GM12874 (cell line): Measurements from ENCODE around the gene ITGB1.

Source experiments
- CTCF ChIP-seq: IDR thresholded peaks from 2 replicates; pipeline ENCODE4 v1.5.1; 2011; ENCODE audit warnings: low read depth, mild to moderate bottlenecking, control low read depth, low read length, moderate library complexity; ENCODE audit not compliant: insufficient read depth

The ITGB1 gene

GRCh38 chr10:32982293-32982709, 24.3 kb upstream of the ITGB1 start:
- TF ChIP-seq CTCF = no peak

- no peak for TF ChIP-seq CTCF
Measured at GRCh38 chr10:32981760-32982159, 23.7 kb upstream of the ITGB1 start.

- no peak for TF ChIP-seq CTCF
Measured at GRCh38 chr10:32980558-32981468, 22.8 kb upstream of the ITGB1 start.

GRCh38 chr10:32980242-32980557, 22.2 kb upstream of the ITGB1 start:
- no peak for TF ChIP-seq CTCF

- no peak for TF ChIP-seq CTCF
Measured at GRCh38 chr10:32979041-32979440, 21.0 kb upstream of the ITGB1 start.

- no peak for TF ChIP-seq CTCF
Measured at GRCh38 chr10:32976338-32976737, 18.3 kb upstream of the ITGB1 start.

- TF ChIP-seq CTCF = no peak
Measured at GRCh38 chr10:32972929-32973328, 14.9 kb upstream of the ITGB1 start.
